Body of pancreas (tissue), 4 donors: Measurements from ENCODE around the gene CXCL9.

Experiments used
- CTCF ChIP-seq, 7 experiments: fragments of 450-650 bp in 4 of 7; fragments of 200-600 bp in 3 of 7; sonication (generic) in 3 of 7; IDR thresholded peaks; one replicate each; pipeline ENCODE4 v1.5.1; 2016 to 2019; ENCODE audit warnings: antibody characterized with exemption in 7 of 7
- POLR2A ChIP-seq, 3 donors: fragments of 450-650 bp; IDR thresholded peaks; one replicate each; pipeline ENCODE4 v1.6.1; 2016; ENCODE audit warnings: antibody characterized with exemption in 3 of 3, mild to moderate bottlenecking in 2 of 3

GRCh38 chr4:75997946-75998345 lies 9.4 kb downstream of the CXCL9 start:
- TF ChIP-seq CTCF (IDR thresholded peaks at IDR 0.05) (no peak), POLR2A (IDR thresholded peaks at IDR 0.05) (no peak)
